NCI-H2029 (cell line): Measurements from ENCODE around the gene MAP2K2.

Source experiments
- DNase-seq: peaks from one replicate; lab custom pipeline; 2025; lab: John Stamatoyannopoulos, UW

Gene MAP2K2

DNA sequence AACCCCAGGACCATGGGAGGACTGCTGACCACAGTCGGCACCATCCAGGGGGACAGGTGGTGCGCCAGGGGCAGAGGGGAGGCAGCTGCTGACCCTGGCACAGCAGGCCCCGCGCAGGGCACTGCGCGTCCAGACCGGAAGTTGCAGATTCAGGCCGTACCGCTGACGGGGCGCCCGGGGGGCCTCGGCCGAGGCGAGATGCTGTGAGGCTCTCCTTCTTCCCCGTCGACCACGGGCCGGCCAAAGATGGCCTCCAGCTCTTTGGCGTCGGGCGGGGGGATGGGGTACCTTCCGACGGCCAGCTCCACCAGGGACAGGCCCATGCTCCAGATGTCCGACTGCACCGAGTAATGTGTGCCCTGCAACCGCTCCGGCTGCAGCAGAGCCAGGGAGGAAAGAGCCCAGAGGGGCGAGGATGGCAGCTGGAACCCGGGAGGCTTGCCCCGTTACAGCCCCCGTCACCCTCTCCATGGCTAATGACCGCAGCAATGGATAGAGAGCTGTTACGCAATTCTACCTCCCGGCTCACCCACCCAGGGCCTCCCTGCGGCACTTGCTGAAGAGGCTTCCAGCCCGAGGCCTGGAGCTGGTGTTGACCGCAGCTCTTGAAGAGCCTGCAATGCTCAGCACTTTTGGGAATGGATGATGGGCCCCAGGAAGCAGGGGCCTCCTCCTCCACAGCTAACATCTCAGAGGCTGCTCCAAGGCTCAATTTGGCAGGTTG lies 24.7 kb downstream of the MAP2K2 start:
- no peak for DNase-seq

GRCh38 chr19:4098493-4098892 lies 25.4 kb downstream of the MAP2K2 start:
- DNase-seq = no peak

DNA sequence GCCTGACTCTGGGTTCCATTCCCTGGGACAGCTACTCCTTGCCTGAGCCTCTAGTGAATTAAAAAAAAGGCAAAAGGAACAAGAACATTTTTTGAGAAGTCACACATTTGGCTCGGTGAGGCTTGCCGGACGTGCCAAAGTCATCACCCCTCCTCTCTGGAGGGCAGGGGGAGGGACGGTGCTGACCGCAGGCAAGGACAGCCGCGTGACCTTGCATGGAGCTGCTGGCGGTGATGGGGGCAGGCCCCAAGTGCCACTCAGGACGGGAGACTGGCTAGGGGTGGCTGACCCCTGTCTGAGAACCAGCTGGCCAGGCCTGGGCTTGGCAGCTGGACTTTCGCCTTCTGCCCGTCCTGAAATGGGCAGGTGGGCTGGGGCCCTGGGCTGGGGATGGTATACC lies 26.4 kb downstream of the MAP2K2 start:
- no peak for DNase-seq

DNA sequence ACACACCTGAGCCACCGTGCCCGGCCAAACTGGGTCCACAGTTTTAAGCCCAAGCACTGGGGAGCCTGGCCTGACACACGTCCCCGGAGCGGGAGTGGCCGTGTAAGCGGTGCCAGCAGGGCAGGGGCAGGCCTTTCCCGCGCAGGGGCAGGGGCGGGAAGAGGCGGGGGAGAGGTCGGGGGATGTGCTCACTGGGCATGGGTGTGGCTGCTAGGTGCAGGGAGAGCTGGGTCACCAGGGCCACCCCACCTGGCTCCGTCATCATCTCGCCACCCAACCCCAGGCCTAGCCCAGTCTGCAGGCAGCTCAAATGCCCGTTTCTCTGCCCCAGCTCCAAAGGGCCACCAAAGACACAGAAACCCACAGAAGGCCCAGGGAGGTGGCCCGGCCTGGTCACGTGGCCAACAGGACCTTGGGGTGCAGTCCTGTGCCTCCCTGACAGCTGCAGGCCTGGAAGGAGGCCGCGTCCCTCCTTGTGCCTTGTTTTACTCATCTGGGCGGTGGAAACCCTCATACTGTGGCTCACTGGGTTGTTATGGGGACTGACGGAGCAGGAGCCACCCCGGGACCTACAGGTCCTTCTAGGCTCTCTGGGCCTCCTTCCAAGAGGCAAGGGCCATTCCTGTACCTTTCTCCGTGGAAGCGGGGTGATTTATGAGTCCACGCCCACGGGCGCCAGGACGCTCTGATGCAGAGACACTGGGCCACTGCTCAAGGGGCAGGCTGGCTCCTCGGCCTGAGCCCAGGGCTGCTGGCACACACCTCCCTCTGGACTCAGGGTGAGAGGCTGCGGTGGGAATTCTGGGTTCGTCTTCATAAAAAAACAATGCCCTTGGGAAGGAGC lies 27.7 kb downstream of the MAP2K2 start:
- DNase-seq = no peak

DNA sequence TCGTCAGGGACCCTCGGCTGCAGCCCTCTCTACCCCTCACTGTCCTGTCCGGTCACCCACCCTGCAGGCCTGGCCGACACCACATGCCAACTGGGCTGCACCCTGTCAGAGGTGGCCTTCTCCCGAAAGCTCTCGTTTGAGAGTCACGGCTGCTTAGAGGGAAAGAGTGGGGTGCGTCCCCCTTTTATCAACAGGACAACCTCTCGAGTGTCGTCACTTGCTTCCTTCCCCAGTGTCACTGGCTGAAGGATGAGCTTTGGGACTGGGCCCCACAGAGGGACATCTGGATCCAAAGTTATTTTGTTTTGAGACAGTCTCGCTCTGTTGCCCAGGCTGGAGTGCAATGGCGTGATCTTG lies 28.5 kb downstream of the MAP2K2 start:
- DNase-seq = no peak

DNA sequence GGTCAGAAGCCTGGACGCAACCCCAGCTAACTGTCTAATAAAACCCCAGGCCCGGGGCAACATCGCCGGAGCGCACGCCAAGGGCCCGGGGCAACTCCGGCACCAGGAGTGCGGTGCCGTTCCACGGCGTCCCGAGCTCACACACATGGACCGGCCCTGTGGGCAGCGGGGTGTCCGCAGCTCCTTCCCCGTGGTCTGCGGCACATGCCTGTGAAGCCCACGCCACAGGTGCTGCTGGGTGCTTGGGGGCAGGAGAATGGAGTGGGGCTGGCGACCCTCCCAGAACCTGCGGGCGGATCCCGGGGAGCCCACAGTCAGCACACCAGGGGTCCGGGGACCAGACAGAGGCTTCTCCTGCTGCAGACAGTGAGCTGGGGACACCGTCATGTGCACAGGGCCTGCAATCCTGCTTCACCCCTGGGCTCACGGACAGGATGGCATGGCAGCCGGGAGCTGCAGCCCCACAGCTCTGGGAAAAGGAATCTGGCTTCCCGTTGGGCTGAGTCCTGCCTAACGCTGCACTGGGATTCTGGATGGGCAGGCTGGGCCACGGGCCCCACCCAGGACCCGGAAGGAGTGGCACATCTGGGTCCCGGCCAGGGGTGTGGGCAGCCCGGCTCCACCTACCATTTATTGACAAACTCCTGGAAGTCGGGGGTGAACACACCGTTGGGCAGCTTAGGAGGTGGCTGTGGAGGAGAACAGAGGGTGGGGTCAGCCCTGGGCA lies 29.0 kb downstream of the MAP2K2 start:
- DNase-seq = no peak

GRCh38 chr19:4094291-4094690 lies 29.6 kb downstream of the MAP2K2 start:
- DNase-seq = no peak

- no peak for DNase-seq
Measured at GRCh38 chr19:4093643-4094175, 30.2 kb downstream of the MAP2K2 start.

DNA sequence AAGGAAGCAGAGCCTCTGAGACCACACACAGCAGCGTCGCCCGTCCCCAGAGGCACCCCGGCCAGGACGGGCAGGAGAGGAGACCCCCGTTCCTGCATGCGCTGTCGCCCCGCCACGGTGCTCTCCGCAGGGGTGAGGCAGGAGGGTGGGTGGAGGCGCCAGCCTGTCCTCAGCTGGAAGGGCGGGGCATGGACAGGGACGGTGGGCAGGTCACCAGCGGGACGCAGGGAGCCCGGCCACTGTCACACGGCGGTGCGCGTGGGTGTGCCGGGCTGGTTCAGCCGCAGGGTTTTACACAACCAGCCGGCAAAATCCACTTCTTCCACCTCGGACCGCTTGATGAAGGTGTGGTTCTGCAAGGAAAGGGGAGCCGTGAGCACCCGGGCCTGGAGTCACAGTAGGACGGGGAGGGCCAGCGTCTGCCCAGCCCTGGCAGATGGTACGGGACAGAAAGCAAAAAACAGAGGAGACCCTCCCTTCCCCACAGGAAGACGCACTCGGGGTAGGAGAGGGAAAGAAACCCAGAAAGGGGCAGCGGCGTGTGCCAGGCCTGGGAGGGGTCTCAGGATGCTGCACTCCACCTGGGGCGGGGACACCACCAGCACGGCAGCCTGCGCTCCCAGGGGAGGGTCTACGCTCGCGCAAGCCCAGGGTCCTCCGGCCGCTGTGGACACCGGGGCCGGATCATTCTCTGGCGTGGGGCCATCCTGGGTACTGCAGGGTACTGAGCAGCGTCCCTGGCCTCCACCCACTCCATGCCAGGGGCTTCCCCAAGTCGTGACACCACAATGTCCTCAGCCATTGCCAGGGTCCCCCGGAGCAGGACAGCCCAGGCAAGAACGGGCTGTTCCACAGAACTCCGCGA lies 33.3 kb downstream of the MAP2K2 start:
- no peak for DNase-seq

GRCh38 chr19:4089946-4090345 lies 34.0 kb downstream of the MAP2K2 start:
- DNase-seq = no peak

DNA sequence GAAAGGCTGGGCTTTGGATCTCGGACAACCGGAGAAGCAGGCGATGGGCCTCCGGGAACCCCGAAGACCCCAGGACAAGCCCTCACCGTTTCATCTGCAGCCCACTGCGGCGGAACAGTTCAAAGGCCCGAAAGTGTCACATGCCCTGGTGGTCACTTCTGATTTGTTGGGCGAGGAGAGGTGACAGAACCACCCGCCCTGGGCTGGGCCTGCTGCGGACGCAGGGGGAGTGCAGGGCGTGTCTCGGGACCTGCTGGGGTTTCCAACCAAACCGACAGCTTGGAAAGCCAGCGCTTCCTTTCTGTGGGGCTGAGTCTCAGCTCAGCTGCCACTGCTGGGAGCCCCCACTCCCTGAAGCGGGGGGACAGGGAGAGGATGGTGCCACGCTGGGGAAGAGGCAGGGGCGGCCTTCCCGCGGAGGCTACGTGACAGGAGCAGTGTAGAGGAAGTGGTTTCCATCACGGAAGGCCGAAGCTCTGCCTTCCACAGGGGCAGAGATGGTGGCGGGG lies 34.5 kb downstream of the MAP2K2 start:
- no peak for DNase-seq

- no peak for DNase-seq
Measured at GRCh38 chr19:4088975-4089374, 34.9 kb downstream of the MAP2K2 start.

DNA sequence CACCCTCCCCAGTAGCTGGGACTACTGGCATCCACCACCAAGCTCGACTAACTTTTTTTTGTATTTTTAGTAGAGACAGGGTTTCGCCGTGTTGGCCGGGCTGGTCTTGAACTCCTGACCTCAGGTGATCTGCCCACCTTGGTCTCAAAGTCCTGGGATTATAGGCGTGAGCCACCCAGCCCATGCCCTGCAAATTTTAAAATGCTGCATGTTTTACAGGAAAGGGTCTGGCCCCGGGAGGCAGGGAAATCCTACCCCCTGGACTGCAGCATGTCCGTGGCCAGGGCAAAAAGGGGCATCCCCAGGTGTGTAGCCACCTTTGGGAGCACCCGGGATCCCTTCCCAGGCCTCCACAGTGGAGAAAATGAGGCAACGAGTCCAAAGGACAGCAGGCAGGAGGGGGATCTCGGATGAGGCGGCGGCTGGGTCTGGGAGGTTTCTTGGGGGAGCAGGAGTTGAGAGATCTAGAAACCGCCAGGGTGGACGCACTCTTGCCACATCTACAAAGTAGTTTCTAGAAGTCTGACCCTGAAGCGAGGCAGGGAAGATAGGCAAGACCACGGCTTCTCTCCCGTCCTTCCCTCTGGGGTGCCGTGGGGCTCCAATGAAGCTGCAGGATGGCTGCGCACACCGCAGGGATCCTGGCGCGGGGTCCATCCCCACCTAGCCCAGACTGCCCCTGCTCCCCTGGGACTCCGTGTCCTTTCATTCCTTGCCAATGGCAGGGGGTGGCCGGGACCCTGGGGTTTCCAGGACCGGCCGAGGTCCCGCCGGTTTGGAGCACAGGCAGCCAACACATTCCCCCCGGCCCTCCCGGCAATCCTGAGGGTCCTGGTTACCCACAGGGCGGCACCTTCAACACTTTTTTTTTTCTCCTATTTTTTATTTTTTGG lies 35.9 kb downstream of the MAP2K2 start:
- DNase-seq = no peak

DNA sequence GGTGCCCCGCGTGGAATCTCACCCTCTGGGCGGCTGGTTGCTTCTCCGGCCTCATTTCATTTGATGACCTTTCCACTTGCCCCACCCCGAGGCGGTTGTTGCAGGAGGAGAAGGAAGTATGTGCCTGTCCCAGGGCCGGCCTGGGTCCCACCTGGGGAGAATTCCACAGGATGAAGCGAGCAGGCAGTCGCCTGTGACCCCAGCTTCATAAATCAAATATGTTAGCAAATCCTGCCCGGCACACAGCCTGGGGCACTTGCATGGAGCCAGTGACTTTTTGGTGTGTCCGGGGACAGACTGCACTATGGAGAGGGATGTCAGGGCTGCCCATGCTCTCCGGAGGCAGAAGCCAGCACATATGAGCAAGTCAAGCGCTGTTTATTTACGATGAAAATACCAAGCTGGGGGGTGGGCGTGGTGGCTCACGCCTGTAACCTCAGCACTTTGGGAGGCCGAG lies 37.5 kb downstream of the MAP2K2 start:
- DNase-seq = no peak

DNA sequence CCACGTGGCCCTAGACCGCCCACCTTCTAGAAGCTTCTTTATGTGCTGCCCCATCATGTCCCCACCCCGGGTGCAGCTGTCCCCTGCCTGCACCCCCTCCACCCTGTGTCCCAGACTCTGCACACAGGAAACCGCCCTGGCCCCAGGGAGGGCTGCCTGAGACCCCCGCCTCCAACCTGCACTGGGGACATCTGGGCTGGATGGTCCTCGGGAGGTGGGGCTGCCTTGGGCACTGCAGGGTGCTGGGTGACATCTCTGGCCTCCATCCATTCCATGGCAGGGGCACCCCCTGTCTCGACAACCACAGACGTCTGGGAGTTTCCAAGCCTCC lies 39.4 kb downstream of the MAP2K2 start:
- DNase-seq = no peak

DNA sequence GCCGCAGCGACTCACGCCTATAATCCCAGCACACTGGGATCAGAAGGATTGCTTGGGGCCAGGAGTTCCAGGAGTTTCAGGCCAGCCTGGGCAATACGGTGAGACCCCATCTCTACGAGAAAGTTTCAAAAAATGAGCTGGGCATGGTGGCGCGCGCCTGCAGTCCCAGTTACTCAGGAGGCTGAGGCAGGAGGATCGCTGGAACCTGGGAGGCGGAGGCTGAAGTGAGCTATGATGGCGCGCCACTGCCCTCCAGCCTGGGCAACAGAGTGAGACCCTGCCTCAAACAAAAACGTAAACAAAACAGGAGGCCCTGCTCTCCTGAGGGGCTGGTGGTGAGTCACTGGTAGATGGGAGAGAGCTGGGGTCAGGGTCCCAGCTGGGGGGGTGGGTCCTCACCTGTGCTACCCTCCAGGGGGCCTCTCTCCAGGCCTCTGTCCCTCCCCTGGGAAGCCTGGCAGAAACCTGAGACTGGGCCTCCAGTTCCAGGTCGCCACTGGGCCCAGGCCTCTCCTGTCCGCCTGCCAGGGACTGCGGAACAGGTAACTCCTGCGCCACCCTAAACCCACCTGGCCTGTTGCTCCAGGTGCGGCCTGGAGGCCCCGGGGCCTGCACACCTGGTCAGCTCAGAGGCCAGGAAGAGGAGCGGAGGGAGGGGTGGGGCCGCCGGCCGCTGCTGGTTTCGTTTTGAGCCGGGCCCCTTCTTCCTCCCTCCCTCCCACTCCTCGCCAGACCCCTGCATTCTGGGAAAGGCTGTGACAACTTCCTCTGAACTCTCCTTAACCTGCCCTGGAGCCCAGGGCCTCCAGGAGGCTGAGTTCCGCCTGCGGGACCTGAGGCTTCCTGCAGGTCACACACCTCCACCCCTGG lies 40.0 kb downstream of the MAP2K2 start:
- no peak for DNase-seq

- no peak for DNase-seq
Measured at GRCh38 chr19:4082172-4082571, 41.8 kb downstream of the MAP2K2 start.

DNA sequence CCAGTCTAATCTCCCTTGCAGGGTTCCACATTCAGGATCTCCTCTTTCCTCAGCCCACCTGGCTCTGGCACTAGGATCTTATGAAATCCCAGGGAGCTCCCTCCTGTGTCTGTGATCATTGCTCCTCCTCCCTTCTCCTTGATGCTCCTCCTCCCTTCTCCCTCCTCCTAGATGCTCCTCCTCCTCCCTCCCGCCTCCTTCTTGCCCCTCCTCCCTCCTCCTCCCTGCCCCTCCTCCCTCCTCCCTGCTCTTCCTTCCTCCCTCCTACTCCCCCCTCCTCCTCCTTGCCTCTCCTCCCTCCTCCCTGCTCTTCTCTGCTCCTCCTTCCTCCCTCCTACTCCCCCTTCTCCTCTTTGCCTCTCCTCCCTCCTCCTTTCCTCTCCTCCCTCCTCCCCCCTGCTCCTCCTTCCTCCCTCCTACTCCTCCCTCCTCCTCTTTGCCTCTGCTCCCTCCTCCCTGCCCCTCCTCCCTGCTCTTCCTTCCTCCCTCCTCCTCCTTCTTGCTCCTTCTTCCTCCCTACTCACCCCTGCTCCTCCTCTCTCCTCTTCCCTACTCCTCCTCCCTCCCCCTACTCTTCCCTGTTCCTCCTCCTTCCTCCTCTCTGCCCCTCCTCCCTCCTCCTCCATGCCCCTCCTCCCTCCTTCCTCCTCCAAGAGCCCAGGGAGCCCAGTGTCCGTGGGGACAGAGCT lies 42.3 kb downstream of the MAP2K2 start:
- no peak for DNase-seq

GRCh38 chr19:4080473-4080872 lies 43.4 kb downstream of the MAP2K2 start:
- DNase-seq = no peak
